ENCODE measurements around the gene BEX5.
"Not testable (repeated sequence)": the region's sequence is repeated elsewhere in the genome, so short reads cannot be mapped to it uniquely, and the experiment has no call there.

BEX5 gene

DNA sequence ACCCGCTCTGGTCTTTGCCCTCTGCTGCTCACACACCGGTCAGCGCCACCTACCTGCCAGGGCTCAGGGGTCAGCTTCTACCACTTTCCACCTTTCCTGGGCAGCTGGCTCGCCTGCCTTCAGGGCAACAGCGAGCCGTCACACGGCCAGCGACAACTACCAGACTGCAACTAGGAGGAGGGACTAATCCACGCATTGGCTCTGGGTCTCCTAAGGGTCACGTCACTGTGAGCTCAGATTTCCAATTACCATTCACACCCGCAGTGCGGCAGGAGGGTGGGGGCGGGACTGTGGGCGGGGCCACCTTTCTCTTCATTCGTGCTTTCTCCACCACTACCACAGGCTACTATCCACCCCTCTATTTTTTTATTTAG lies at the start of gene BEX5:
Gene BEX5 (minus strand): TSS at position 172 of the 374 bp plus-strand sequence. CDS start 1,712 bp downstream, outside the sequence.
- no peak for DNase-seq (ENCODE audit: low read depth)

DNA sequence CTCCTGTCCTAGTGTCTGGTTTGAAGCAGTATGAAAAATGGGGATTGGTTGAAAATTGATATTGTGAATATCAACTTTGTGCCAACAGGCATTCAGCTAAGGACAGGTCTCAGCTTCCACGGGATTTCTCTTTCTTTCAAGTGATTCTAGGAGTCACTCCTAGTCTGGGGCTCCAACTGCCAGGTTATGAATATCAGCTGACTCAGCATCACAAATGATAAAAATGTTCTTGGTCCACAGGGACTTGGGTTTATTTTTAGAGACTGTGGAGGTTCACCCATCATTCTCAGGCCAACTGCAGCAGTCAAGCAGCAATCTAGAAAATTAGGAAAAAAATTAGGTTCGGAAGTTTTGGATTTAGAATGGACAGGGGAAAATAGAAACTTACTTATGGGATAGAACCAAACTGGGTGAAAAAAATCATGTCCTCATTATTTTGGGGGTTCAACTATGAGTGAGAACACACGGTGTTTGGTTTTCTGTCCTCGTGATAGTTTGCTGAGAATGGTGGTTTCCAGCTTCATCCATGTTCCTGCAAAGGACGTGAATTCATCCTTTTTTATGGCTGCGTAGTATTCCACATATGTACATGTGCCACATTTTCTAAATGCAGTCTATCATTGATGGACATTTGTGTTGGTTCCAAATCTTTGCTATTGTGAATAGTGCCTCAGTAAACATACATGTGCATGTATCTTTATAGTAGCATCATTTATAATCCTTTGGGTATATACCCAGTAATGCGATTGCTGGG lies 30.4 kb upstream of the BEX5 start:
- no peak for DNase-seq (ENCODE audit: low read depth)

DNA sequence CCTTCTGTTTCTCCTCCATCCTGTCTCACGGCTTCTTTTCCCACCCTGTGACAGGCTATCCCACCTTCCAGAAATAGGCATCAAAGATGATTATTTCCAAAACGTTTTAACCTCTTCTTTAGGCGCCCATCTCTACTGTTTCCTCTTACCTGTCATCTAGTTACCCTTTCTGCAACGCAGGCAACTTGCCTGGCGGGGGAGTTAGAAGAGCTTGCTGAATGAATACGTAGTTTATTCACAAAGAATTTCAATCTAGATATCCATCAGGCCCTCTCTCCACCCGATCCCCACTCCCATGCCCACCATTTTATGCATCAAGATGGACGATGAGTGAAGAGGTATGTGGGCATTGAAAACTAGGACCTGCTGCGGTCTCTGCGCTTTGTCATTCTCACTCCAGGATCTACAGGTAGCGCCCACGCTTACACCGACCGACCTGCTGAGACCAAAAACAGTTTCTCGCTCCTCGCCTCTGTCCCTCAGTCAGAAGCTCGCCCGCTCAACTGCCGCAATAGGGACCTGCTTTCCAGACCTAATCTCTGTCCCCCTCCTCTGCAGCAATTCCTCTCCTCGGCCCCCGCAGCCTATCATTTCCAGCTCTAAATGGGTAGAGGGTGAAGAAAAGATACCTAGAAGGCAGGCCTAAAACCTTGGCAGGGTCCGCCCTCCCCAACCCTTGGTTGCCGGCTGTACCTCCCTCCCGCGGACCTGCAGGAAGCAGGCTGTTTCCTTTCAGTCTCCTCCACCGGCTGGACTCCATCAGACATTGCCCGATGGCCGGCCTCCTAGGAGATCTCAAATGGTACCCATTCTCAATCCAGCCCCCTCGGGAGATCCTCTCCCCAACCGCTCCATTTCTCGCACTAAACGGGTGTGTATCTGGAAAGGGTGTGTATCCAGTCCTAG lies 624 bp downstream of the BEX5 start:
- DNase-seq (ENCODE audit: low read depth) = no peak

DNA sequence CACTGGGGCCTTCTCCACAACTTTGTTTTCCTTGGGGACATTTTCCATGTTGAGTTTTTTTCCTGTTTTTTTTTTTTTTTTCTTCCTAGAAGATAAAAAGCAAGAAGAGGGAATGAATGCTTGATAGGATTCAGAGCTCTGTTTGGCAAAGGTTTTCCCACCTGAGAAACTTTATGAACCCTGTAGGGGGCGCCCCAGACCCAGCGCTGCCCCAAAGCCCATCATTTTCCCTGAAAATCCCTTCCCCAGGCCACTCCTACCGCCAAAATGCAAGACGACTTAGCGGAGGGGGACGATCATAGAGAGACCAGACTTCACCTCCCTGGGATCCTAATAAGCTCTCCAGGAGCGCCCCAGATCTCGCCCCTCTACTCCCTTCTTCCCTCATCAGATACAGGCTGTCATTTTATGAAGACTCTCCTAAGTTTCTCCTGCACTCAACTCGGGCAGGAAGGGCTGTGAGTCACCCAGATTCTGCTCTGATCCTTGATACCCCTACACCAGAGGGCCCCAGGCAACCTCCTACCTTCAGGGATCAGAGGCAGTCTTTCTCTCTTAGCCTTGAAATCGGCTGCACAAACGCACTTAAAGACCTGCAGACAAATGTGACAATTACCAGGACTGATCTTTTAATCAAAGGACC lies 1.4 kb downstream of the BEX5 start:
- DNase-seq (ENCODE audit: low read depth) = no peak

DNA sequence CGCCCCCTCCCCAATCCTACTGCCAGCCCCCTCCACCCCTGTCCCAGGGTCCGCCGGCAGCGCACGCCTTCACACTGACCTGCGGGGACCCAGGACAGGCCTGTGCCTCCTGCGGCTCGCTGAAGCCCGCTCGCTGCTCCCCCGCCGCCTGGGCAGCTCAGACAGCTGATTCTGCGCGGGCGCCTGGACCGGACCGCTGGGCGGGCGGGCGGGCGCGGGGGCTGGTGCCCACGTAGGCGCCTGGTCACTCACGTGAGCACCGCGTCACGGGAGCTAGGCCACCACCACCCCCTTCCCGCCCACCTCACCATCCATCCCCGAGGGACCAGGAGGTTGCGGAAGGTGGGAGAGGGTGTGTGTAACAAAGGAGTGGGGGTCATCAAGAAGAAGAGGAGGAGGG lies 13.5 kb downstream of the BEX5 start, which contains the start of gene TCEAL6:
Gene TCEAL6 (minus strand): TSS at position 208 of the 400 bp plus-strand sequence.
- not testable (repeated sequence) for DNase-seq (ENCODE audit: low read depth)

DNA sequence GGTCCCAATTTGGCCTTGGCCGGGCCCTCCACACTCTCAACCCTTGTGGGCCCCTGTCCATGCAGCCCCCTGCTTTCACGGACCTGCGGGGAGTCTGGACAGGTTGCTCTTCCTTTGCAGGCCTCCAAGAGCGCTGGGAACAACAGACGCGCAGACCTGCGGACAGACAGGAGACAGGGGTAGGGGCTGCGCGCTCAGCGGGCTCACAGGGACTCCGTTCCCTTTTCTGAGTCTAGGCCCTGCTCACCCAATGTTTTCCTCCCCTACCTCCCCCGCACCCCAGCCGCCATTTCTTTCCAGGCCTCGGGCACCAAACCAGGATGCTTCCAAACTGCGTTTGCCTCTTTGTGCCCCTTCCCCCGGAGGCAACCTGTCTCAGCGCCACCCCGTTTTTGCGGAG lies 14.1 kb downstream of the BEX5 start:
- DNase-seq (ENCODE audit: low read depth) = not testable (repeated sequence)

DNA sequence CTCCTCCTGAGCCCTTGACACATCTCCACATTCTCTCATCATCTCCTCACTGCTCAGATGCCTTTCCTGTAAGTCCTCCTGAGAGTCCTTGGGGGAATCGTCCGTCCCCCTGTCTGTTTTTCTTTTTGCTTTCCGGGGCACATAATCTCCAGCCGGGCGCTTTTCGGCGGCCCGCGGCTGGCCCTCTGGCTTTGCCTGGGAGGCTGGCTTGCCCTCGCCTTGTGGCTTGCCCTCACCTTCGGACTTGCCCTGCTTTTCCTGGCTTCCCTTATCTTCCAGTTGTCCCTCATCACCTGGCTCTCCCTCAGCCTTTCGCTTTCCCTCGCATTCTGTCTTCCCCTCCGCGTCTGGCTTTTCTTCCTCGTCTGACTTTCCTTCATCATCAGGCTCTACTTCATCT lies 14.9 kb downstream of the BEX5 start:
- DNase-seq (ENCODE audit: low read depth) = not testable (repeated sequence)

DNA sequence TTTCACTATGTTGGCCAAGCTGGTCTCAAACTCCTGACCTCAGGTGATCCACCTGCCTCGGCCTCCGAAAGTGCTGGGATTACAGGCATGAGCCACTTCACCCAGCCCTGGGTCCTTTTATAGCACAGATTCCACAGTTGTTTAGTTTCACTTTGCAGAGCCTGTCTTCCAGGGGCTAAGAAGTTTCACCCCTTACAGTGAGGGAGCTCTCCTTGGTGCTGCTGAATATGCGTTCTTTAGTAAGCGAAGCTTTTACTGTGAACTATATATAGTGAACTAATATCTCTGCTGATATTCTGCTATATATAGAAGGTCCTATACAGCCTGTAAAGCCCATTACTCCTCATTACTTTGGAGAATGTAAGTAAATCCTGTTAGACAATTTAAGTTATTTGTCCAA lies 17.7 kb downstream of the BEX5 start:
- DNase-seq (ENCODE audit: low read depth) = no peak

DNA sequence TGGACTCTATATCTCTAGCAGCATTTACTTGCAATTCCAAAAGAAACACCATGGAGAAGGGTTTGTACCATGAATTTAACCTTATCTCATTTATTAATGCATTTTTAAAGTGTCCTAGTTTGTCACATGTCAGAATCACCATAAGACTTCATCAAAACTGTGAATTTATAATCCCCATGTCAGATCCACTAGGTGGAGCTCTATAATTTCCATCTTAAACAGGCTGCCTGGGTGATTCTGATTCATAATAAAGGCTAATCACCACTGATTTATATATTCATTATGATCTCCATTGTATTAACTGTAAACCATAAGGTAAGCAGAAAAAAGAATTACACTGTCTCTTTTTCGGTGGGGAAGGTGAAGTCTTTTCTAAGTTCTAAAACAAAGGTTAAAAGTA lies 26.3 kb downstream of the BEX5 start:
- peak; percentile 18 for DNase-seq (ENCODE audit: low read depth)

DNA sequence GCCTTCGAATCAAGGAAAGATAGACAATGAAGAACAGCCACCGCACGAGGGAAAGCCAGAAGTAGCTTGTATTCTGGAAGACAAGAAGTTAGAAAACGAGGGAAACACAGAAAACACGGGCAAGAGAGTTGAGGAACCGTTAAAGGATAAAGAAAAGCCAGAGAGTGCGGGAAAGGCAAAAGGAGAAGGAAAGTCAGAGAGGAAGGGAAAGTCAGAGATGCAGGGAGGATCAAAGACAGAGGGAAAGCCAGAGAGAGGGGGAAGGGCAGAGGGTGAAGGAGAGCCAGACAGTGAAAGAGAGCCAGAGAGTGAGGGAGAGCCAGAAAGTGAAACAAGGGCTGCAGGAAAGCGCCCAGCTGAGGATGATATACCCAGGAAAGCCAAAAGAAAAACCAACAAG lies 28.9 kb downstream of the BEX5 start:
- DNase-seq (ENCODE audit: low read depth) = no peak

DNA sequence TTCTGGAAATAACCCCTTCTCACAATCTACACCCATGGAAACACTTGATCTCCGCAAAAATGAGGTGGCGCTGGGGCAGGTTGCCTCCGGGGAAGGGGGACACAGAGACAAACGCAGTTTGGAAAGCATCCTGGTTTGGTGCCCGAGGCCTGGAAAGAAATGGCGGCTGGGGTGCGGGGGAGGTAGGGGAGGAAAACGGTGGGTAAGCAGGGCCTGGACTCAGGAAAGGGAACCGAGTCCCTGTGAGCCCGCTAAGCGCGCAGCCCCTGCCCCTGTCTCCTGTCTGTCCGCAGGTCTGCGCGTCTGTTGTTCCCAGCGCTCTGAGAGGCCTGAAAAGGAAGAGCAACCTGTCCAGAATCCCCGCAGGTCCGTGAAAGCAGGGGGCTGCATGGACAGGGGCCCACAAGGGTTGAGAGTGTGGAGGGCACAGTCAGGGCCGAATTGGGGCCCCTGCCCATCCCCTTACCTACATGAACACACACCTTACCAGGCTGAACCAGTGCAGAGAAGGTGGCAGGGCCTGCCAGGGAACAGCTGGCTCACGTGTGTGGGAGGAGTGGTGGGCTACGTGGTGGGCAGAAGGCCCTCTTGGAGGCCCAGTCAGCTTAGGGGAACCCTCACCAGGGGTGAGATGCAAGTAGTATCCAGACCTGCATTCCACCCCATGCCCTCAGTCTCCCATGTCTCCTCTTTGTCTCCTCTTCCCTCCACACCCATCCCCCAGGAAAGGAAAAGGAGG lies 29.5 kb downstream of the BEX5 start:
- DNase-seq (ENCODE audit: low read depth) = not testable (repeated sequence)

DNA sequence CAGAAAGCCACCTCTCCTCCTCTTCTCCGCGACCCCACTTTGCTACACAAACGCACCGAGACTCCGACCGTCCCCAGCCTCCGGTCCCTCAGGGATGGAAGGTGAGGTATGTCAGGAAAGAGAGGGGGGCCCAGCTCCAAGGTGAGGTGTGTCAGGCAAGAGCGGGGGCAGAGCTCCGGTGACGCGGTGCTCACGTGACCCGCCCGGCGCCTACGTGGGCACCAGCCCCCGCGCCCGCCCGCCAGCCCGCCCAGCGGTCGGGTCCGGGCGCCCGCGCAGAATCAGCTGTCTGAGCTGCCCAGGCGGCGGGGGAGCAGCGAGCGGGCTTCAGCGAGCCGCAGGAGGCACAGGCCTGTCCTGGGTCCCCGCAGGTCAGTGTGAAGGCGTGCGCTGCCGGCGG lies 30.3 kb downstream of the BEX5 start, which contains the start of gene TCEAL2:
Gene TCEAL2 (plus strand): TSS at position 244 of the 400 bp plus-strand sequence. CDS start 1,152 bp downstream, outside the sequence.
- not testable (repeated sequence) for DNase-seq (ENCODE audit: low read depth)

DNA sequence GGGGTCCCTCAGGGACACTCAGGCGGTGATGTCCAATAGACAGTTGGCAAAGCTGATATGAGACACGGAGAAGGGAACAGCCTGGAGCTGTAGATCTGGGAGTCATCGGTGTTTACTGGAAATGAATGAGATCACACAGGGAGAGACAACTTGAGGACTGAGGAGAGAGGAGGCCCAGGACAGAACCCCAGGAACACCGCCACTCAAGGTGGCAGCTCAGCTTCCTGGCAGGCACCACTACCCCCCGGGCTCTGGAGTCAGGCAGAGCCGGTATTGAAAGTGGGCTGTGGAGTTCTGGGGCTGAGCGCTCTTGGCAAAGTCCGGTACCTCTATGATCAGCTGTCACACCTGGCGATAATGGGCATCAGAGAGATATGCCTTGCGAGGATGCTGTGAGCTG lies 30.8 kb downstream of the BEX5 start:
- DNase-seq (ENCODE audit: low read depth) = not testable (repeated sequence)

DNA sequence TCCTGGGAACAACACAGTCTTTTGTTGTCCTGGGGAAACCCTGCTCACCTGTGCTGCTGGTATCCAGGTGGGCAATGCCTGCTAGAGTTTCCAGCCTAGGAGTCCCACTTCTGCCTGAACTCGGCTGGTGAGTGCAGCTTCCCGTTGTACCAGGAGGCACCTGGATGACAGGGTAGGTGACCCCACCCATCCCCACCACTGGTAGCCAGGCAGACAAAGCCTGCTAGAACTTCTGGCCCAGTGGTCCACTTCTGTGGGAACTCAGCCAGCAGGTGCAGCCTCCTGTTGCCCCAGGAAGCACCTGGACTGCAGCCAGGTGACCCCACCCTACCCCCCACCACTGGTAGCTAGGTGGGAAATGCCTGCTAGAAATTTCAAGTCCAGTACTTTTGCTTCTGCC lies 40.0 kb downstream of the BEX5 start:
- DNase-seq (ENCODE audit: low read depth) = no peak

DNA sequence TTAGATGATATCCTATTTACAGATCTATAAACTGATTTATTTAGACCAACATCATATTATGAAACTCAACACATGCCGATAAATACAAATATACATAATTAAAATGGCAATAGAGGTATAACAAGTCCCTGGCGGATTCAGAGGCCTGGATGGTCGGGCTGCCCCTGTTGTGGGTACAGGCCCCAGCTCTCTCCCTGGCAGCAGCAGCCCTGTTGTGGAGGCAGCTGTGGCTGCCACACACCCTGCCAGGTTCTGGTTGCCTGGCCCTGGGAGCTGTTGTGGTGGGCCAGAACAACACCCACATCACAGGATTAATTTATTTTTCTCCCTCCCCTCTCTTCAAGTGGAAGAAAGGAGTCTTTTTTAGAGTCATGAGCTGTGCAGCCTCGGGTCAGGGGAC lies 42.4 kb downstream of the BEX5 start:
- DNase-seq (ENCODE audit: low read depth) = no peak

Data from iris pigment epithelial cell (primary cell).